NCI-H187 treated with DMSO at 0.1 percent for 48 hours (cell line): Measurements from ENCODE around the gene N4BP3.
"Not testable (repeated sequence)": the region's sequence is repeated elsewhere in the genome, so short reads cannot be mapped to it uniquely, and the experiment has no call there.

ENCODE experiments used
- DNase-seq: peaks from one replicate; lab custom pipeline; 2025; lab: John Stamatoyannopoulos, UW

N4BP3 gene

GRCh38 chr5:178113141-178113787, at the start of gene N4BP3:
TSS of gene N4BP3 (plus strand) at chr5:178113532. CDS start at chr5:178119584, 6,052 bp downstream.
- no peak for DNase-seq

- no peak for DNase-seq
These were observed 45.6 kb upstream of the N4BP3 start for GRCh38 chr5:178067755-178068154.

- no peak for DNase-seq
These were observed 45.0 kb upstream of the N4BP3 start for GRCh38 chr5:178068293-178068692.

GRCh38 chr5:178069909-178070308, 43.4 kb upstream of the N4BP3 start:
- DNase-seq: no peak

GRCh38 chr5:178071108-178071507, 42.2 kb upstream of the N4BP3 start:
- DNase-seq: no peak

- DNase-seq: no peak
These were observed 40.6 kb upstream of the N4BP3 start for GRCh38 chr5:178072749-178073148.

- no peak for DNase-seq
These were observed 38.9 kb upstream of the N4BP3 start for GRCh38 chr5:178074266-178074952.

GRCh38 chr5:178076965-178077364, 36.4 kb upstream of the N4BP3 start:
- not testable (repeated sequence) for DNase-seq

GRCh38 chr5:178077751-178078150, 35.6 kb upstream of the N4BP3 start:
- DNase-seq: no peak

GRCh38 chr5:178078197-178079010, 34.9 kb upstream of the N4BP3 start:
- no peak for DNase-seq

GRCh38 chr5:178080056-178080455, 33.3 kb upstream of the N4BP3 start:
- DNase-seq: no peak

- no peak for DNase-seq
These were observed 32.5 kb upstream of the N4BP3 start for GRCh38 chr5:178080618-178081410.

- no peak for DNase-seq
These were observed 31.6 kb upstream of the N4BP3 start for GRCh38 chr5:178081571-178082243.

- no peak for DNase-seq
These were observed 29.4 kb upstream of the N4BP3 start for GRCh38 chr5:178083922-178084321.

- DNase-seq: no peak
These were observed 28.0 kb upstream of the N4BP3 start for GRCh38 chr5:178085316-178085715.

- DNase-seq: no peak
These were observed 27.1 kb upstream of the N4BP3 start for GRCh38 chr5:178086266-178086665.

GRCh38 chr5:178087199-178087598, 26.1 kb upstream of the N4BP3 start:
- DNase-seq: not testable (repeated sequence)

- DNase-seq: no peak
These were observed 22.5 kb upstream of the N4BP3 start for GRCh38 chr5:178090856-178091255.

- no peak for DNase-seq
These were observed 20.2 kb upstream of the N4BP3 start for GRCh38 chr5:178093134-178093533.

- no peak for DNase-seq
These were observed 19.0 kb upstream of the N4BP3 start for GRCh38 chr5:178094345-178094744.

GRCh38 chr5:178098685-178099084, 14.6 kb upstream of the N4BP3 start:
- DNase-seq: no peak
